ENCODE data around the gene KIAA1671. TPM values are rescaled to one million over a fixed set of nuclear protein-coding genes. Genes with fewer than 3 reads are reported as not detected.
A peak's percentile ranks its signal among the peaks of the same experiment; 100 is the strongest.

The KIAA1671 gene
- total and polyA plus RNA-seq, 2 of the 13 experiments (the other 11 are each of a cell fraction or from before 2014, with no cell fraction given): 13.5 to 13.6 TPM

DNA sequence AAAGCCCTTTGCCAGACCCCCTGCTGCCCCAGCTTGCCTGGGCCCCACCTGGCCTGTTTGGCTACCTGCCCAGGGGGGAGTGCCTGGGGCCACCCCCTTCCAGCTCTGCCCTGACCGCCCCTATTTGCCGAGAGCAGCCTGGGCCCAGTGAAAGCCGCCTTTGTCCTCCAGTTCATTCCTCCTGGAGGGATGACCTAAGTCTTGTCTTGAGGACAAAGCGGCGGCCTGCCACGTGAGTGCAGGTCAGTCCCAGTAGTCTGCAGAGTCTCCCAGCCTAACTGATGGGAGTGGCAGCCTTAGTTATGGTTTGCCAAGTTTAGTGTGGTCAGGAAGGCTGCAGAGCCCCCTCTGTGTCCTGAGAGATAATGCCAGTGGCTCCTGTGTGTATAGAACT, 131.3 kb downstream of the KIAA1671 start (continued):
- TF ChIP-seq HNF4G (IDR thresholded peaks at IDR 0.05; ENCODE audit: borderline replicate concordance, low read depth, low read length) (0 out of 2 replicates have a peak, but pooled peaks have one; percentile 26), HNF4G (CRISPR knock-in tag; IDR thresholded peaks at IDR 0.05; ENCODE audit: borderline replicate concordance, low read depth) (no peak), ZNF331 (CRISPR knock-in tag; IDR thresholded peaks at IDR 0.05) (peak; percentile 77), CSRNP1 (CRISPR knock-in tag; IDR thresholded peaks at IDR 0.05) (no peak), KLF6 (CRISPR knock-in tag; IDR thresholded peaks at IDR 0.05) (0 out of 2 replicates have a peak, but pooled peaks have one; percentile 53), ARID4A (CRISPR knock-in tag; IDR thresholded peaks at IDR 0.05; ENCODE audit: borderline replicate concordance) (peak; percentile 24; the same call in 1 of the 2 replicates), MED13 (CRISPR knock-in tag; IDR thresholded peaks at IDR 0.05) (no peak), ZSCAN29 (CRISPR knock-in tag; conservative IDR thresholded peaks at IDR 0.05) (no peak), ZNF543 (CRISPR knock-in tag; IDR thresholded peaks at IDR 0.05) (0 out of 2 replicates have a peak, but pooled peaks have one; percentile 27), RFX1 (IDR thresholded peaks at IDR 0.05) (no peak), FOXA1 (IDR thresholded peaks at IDR 0.05) (no peak), FOXA1 (CRISPR knock-in tag; IDR thresholded peaks at IDR 0.05) (peak; percentile 21; the same call in 1 of the 2 replicates), TSC22D2 (CRISPR knock-in tag; IDR thresholded peaks at IDR 0.05; ENCODE audit: borderline replicate concordance) (no peak), AGO2 (optimal IDR thresholded peaks at IDR 0.05; ENCODE audit: low read depth, low read length) (no peak), KMT2B (CRISPR knock-in tag; IDR thresholded peaks at IDR 0.05) (no peak), ARNTL (CRISPR knock-in tag; IDR thresholded peaks at IDR 0.05) (peak; percentile 87), CEBPG (CRISPR knock-in tag; IDR thresholded peaks at IDR 0.05) (no peak; the same call in 1 of the 2 replicates), PHF21A (CRISPR knock-in tag; IDR thresholded peaks at IDR 0.05) (peak; percentile 75; the same call in 1 of the 2 replicates), ZNF274 (CRISPR knock-in tag; IDR thresholded peaks at IDR 0.05) (peak; percentile 48; the same call in 1 of the 2 replicates), ZNF563 (CRISPR knock-in tag; IDR thresholded peaks at IDR 0.05) (no peak)
- TF ChIP-seq, protein P1, sequence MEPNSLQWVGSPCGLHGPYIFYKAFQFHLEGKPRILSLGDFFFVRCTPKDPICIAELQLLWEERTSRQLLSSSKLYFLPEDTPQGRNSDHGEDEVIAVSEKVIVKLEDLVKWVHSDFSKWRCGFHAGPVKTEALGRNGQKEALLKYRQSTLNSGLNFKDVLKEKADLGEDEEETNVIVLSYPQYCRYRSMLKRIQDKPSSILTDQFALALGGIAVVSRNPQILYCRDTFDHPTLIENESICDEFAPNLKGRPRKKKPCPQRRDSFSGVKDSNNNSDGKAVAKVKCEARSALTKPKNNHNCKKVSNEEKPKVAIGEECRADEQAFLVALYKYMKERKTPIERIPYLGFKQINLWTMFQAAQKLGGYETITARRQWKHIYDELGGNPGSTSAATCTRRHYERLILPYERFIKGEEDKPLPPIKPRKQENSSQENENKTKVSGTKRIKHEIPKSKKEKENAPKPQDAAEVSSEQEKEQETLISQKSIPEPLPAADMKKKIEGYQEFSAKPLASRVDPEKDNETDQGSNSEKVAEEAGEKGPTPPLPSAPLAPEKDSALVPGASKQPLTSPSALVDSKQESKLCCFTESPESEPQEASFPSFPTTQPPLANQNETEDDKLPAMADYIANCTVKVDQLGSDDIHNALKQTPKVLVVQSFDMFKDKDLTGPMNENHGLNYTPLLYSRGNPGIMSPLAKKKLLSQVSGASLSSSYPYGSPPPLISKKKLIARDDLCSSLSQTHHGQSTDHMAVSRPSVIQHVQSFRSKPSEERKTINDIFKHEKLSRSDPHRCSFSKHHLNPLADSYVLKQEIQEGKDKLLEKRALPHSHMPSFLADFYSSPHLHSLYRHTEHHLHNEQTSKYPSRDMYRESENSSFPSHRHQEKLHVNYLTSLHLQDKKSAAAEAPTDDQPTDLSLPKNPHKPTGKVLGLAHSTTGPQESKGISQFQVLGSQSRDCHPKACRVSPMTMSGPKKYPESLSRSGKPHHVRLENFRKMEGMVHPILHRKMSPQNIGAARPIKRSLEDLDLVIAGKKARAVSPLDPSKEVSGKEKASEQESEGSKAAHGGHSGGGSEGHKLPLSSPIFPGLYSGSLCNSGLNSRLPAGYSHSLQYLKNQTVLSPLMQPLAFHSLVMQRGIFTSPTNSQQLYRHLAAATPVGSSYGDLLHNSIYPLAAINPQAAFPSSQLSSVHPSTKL (CRISPR knock-in tag; IDR thresholded peaks at IDR 0.05): peak; percentile 71
